ENCODE results near the gene UBP1.

Gene UBP1

DNA sequence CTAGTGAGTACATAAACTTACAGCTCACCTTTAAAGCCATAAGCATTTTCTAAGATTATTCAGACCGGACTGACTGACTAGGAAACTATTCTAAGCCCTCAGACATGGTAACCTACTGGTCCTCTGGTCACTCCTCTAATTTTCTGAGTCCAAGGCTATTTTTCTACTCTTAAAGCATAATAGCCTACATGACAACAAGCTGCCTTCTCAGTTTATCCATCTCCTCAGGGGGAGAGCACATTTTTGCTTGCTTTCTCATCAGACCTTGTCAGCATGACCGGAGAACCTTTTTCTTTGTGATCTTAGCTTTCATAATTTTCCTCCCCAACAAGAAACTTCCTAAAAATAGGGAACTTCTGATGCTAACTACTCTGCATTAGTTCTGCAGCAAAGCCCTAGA is 38.4 kb downstream of the UBP1 start:
- H3K27me3 ChIP-seq (ENCODE audit: control insufficient read depth, insufficient read depth, low read length): no peaks in the 10 kb centered on the region
- peaks cover 8% of the 10 kb centered on the region for H3K36me3 ChIP-seq (ENCODE audit: control insufficient read depth, insufficient read depth, low read length)
- no peaks in the 10 kb centered on the region for H3K4me1 ChIP-seq (ENCODE audit: control insufficient read depth, insufficient read depth, low read length)
- no peak overlapping the region for H3K4me3 ChIP-seq (ENCODE audit: low read length)
- H3K9ac ChIP-seq (ENCODE audit: low read length): no peak overlapping the region
- H3K9me3 ChIP-seq (ENCODE audit: control insufficient read depth, low read length): no peaks in the 10 kb centered on the region

DNA sequence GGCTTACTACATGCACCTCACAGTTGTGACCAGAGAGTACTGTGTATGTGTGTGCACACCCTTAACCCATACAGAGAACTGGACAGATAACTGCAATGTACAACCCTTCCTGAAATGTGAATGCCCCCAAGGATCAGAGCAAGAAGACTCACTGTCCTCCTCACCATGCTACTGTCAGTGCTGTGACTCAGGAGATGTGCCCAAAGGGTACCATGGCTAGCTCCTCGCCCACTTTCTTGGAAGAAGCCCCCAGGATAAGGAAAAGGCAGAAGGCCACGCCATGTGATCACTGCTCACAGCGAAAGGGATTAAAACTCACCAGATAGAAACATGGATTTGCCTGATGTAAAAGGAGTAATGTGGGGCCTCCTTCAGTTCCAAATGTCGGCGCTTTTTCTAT is 41.8 kb downstream of the UBP1 start:
- H3K4me3 ChIP-seq (ENCODE audit: low read length): no peak overlapping the region
- H3K36me3 ChIP-seq (ENCODE audit: control insufficient read depth, insufficient read depth, low read length): peaks cover 8% of the 10 kb centered on the region
- no peak overlapping the region for H3K9ac ChIP-seq (ENCODE audit: low read length)
- no peaks in the 10 kb centered on the region for H3K9me3 ChIP-seq (ENCODE audit: control insufficient read depth, low read length)
- no peaks in the 10 kb centered on the region for H3K4me1 ChIP-seq (ENCODE audit: control insufficient read depth, insufficient read depth, low read length)
- no peaks in the 10 kb centered on the region for H3K27me3 ChIP-seq (ENCODE audit: control insufficient read depth, insufficient read depth, low read length)

DNA sequence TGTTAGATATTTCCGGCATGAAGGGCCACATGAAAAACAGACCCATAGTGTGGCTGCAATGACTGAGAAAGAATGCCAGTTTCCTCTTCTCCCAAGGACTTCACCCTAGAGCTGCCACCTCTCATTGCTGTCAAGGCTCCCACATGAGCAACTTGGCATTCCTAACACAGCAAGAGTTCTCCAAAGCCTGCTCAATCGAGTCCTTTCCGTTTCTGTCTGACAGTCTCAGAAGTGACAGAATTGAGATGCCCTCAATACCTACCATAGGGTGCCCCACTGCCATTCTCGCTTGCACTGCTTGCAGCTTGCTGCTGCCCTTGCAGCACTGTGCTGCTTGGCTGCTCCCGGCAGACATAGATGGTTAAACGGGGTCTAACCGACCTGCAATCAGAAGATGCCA is 44.3 kb downstream of the UBP1 start:
- Histone ChIP-seq H3K9ac (ENCODE audit: low read length) (no peak overlapping the region), H3K4me1 (ENCODE audit: control insufficient read depth, insufficient read depth, low read length) (no peaks in the 10 kb centered on the region), H3K9me3 (ENCODE audit: control insufficient read depth, low read length) (no peaks in the 10 kb centered on the region), H3K4me3 (ENCODE audit: low read length) (no peak overlapping the region), H3K27me3 (ENCODE audit: control insufficient read depth, insufficient read depth, low read length) (no peaks in the 10 kb centered on the region), H3K36me3 (ENCODE audit: control insufficient read depth, insufficient read depth, low read length) (peaks cover 8% of the 10 kb centered on the region)

DNA sequence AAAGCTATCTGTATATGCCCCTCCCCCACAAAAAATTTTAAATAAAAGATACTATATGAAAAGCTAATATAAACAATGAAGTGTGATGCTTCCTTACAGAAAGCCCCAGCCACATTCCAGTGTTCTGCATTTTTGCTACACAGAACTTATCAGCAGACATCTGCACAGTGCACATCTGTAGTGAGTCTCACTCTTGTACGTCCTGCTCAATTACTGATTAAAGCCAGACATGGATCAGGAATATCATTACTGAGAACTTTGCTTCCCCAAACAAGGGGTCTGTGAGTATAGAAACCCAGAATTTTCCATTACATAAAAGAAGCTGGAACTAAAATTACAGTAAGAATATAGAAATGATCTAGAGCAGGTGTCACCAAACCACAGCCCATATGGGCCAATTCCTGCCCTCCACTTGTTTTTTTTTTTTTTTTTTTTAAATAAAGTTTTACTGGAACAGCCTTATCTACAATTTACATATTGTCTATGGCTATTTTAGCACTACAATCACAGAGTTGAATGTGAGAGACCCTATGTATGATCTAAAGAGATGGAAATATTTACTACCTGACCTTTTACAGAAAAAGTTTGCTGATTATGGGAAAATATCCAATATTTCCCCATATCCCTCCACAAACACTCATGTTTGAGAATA is 45.7 kb downstream of the UBP1 start:
- H3K9me3 ChIP-seq (ENCODE audit: control insufficient read depth, low read length): no peaks in the 10 kb centered on the region
- peaks cover 8% of the 10 kb centered on the region for H3K36me3 ChIP-seq (ENCODE audit: control insufficient read depth, insufficient read depth, low read length)
- no peak overlapping the region for H3K9ac ChIP-seq (ENCODE audit: low read length)
- no peaks in the 10 kb centered on the region for H3K27me3 ChIP-seq (ENCODE audit: control insufficient read depth, insufficient read depth, low read length)
- H3K4me1 ChIP-seq (ENCODE audit: control insufficient read depth, insufficient read depth, low read length): no peaks in the 10 kb centered on the region
- H3K4me3 ChIP-seq (ENCODE audit: low read length): no peak overlapping the region

DNA sequence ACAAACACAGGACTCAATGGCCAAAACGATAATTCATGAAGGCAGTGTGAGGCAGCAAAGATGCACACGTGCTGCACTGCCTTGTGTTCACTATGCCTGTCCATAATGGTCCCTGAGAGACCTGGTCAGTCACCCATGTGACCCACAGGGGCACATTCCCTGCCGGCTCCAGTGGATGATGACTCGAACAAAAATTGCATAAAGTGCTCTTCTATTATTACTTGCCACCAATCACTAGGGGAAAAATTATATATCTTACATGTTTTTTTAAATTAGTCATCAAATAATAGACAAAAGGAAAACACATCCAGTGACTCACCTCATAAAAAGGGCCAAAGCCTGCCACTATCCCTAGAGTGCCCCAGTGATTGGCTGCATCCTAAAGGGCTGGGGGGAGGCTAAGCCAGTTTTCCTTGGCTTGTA is 47.5 kb downstream of the UBP1 start:
- H3K9ac ChIP-seq (ENCODE audit: low read length): no peak overlapping the region
- H3K27me3 ChIP-seq (ENCODE audit: control insufficient read depth, insufficient read depth, low read length): no peaks in the 10 kb centered on the region
- no peaks in the 10 kb centered on the region for H3K9me3 ChIP-seq (ENCODE audit: control insufficient read depth, low read length)
- no peak overlapping the region for H3K4me3 ChIP-seq (ENCODE audit: low read length)
- peaks cover 4% of the 10 kb centered on the region for H3K36me3 ChIP-seq (ENCODE audit: control insufficient read depth, insufficient read depth, low read length)
- H3K4me1 ChIP-seq (ENCODE audit: control insufficient read depth, insufficient read depth, low read length): no peaks in the 10 kb centered on the region

DNA sequence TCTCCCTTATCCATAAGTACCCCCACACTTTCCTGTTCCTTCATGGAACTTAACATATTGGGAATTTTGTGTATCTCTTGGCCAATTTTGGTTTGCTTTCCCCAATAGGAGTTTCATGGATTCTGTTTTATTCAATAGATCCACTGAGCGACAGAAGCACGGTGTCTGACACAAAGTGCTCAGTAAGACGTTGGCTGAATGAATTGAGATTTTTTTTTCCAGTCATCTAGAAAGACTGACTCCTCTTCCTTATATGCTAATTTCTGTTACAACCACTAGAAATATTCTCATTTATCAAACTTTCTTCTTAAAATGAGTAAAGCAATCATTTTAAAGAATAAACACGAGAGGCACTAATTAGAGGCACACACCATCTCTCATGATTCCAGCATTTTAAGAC is 48.1 kb downstream of the UBP1 start:
- Histone ChIP-seq H3K9me3 (ENCODE audit: control insufficient read depth, low read length) (no peaks in the 10 kb centered on the region), H3K27me3 (ENCODE audit: control insufficient read depth, insufficient read depth, low read length) (no peaks in the 10 kb centered on the region), H3K9ac (ENCODE audit: low read length) (no peak overlapping the region), H3K36me3 (ENCODE audit: control insufficient read depth, insufficient read depth, low read length) (peaks cover 4% of the 10 kb centered on the region), H3K4me3 (ENCODE audit: low read length) (no peak overlapping the region), H3K4me1 (ENCODE audit: control insufficient read depth, insufficient read depth, low read length) (no peaks in the 10 kb centered on the region)

DNA sequence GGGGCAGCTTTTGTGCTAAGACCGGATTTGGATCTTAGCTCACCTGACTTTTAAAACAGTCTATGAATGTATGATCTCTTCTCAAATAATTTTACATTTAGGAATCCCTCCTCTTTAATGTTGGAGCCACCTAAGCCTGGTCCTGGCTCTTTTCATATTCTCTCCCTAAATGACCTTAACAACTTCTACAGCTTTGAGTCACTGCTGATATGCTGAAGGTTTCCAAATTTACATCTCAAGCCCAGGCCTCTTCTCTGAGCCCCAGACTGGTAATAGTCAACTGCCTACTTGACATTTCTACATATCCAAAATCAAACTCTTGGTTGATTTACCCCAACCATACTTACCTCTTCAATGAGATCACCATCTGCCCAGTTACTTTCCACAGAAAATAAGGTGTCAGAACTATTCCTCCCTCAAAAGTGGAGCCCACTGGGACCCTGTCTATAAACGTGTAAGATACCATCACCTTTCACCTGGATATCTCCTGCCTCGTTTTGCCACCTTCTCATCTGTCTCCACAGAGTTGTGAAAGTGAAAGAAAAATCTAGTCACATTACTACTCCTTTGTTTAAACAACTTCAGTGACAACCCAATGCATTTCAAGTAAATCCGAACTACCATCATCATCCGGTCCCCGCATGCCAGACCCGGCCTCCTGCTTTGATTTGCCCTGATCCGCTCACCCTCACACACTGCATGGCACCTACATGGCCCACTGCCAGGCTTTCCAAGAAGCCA is 48.8 kb downstream of the UBP1 start:
- Histone ChIP-seq H3K9ac (ENCODE audit: low read length) (no peak overlapping the region), H3K4me3 (ENCODE audit: low read length) (no peak overlapping the region), H3K36me3 (ENCODE audit: control insufficient read depth, insufficient read depth, low read length) (peaks cover 4% of the 10 kb centered on the region), H3K4me1 (ENCODE audit: control insufficient read depth, insufficient read depth, low read length) (no peaks in the 10 kb centered on the region), H3K9me3 (ENCODE audit: control insufficient read depth, low read length) (no peaks in the 10 kb centered on the region), H3K27me3 (ENCODE audit: control insufficient read depth, insufficient read depth, low read length) (no peaks in the 10 kb centered on the region)

DNA sequence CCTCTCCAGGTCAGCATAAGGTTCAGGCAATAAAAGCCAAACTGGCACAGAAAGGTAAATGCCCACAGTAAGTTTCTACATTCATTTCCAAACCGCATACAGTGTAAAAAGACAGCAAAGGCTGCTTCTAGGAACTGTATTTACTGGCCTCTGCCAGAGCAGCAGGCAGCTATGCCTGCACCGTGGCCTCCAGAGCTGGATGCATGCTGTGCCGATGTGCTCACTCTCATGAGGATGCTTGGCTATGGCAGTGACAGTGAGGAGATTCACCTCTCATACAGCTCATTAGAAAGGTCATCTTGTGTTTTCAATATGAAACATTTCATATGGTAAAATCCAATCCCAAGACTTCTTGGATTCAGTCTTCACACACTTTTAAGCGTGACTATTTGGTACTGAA is 50.3 kb downstream of the UBP1 start:
- H3K4me1 ChIP-seq (ENCODE audit: control insufficient read depth, insufficient read depth, low read length): no peaks in the 10 kb centered on the region
- H3K9ac ChIP-seq (ENCODE audit: low read length): no peak overlapping the region
- H3K36me3 ChIP-seq (ENCODE audit: control insufficient read depth, insufficient read depth, low read length): no peaks in the 10 kb centered on the region
- H3K4me3 ChIP-seq (ENCODE audit: low read length): no peak overlapping the region
- H3K27me3 ChIP-seq (ENCODE audit: control insufficient read depth, insufficient read depth, low read length): no peaks in the 10 kb centered on the region
- H3K9me3 ChIP-seq (ENCODE audit: control insufficient read depth, low read length): no peaks in the 10 kb centered on the region

DNA sequence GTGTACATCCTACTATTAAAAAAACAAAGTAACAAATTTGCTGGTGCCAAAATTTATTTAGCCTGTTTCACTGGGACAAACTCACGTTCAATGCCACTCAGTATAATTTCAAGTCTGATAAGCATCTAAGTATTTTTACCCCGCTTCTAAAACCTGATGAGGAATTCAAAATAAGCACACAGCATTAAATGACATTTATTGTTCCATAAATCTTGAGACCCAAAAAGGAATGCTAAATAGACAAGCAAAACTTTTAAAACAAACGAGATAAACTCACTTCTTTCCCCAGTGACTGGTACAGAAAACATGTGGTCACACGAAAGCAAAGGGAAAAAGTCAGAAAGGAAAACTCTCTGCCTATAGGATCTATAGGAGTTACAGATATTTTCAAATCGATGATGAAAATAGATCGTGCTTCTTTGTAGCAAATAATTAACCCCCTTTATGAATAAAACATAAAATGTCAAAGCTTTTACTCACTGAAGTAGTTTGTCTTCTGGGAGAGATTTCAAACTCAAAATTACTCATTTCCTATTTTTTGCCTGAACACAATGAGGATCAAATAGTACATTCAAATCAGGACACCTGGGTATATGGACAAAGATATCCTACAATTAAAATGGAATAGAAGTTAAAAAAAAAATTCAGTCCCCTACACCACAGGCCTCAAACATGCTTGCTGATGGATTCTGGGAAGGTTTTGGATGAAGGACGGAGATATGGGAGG is 51.7 kb downstream of the UBP1 start:
- Histone ChIP-seq H3K4me1 (ENCODE audit: control insufficient read depth, insufficient read depth, low read length) (no peaks in the 10 kb centered on the region), H3K36me3 (ENCODE audit: control insufficient read depth, insufficient read depth, low read length) (no peaks in the 10 kb centered on the region), H3K9me3 (ENCODE audit: control insufficient read depth, low read length) (no peaks in the 10 kb centered on the region), H3K4me3 (ENCODE audit: low read length) (no peak overlapping the region), H3K27me3 (ENCODE audit: control insufficient read depth, insufficient read depth, low read length) (no peaks in the 10 kb centered on the region), H3K9ac (ENCODE audit: low read length) (no peak overlapping the region)

DNA sequence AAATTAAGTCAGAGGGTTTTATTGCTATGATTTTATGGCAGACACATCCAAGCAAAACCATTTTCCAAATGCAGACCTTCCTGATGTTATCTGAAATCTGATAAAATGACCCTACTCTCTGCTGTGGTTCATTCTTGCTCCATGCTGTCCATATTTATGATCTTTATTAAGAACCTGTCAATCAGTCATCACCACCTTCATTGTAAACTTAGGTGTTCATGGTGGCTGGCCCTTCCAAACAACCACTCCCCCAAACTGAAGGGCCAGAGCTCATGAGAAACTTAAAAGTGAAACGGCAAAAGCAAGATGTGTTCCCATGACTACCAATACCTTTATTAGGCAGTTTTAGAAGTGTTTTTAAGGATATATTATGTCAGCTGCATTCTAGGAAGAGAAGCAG is 53.6 kb downstream of the UBP1 start:
- Histone ChIP-seq H3K9me3 (ENCODE audit: control insufficient read depth, low read length) (no peaks in the 10 kb centered on the region), H3K27me3 (ENCODE audit: control insufficient read depth, insufficient read depth, low read length) (no peaks in the 10 kb centered on the region), H3K9ac (ENCODE audit: low read length) (no peak overlapping the region), H3K36me3 (ENCODE audit: control insufficient read depth, insufficient read depth, low read length) (no peaks in the 10 kb centered on the region), H3K4me3 (ENCODE audit: low read length) (no peak overlapping the region), H3K4me1 (ENCODE audit: control insufficient read depth, insufficient read depth, low read length) (no peaks in the 10 kb centered on the region)

DNA sequence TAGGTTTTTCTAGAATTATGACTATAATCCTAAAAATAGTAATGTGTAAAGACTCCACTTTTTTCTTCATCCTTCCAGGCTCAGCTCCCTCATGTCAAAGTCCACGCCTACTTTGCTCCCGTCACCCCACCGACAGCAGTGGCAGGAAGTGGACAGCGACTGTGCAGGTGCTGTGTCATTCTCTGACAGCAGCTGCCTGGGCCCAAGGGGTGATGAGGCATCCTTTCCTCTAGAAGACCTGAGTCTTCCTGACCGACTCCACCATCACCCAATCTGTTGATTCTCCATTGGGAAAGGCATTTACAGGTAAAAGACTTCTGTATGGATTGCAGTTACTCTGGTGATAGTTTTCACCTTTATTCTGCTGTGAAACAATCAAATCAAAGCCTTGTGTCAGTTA is 54.8 kb downstream of the UBP1 start:
- H3K27me3 ChIP-seq (ENCODE audit: control insufficient read depth, insufficient read depth, low read length): no peaks in the 10 kb centered on the region
- no peaks in the 10 kb centered on the region for H3K9me3 ChIP-seq (ENCODE audit: control insufficient read depth, low read length)
- no peak overlapping the region for H3K4me3 ChIP-seq (ENCODE audit: low read length)
- H3K9ac ChIP-seq (ENCODE audit: low read length): no peak overlapping the region
- no peaks in the 10 kb centered on the region for H3K36me3 ChIP-seq (ENCODE audit: control insufficient read depth, insufficient read depth, low read length)
- no peaks in the 10 kb centered on the region for H3K4me1 ChIP-seq (ENCODE audit: control insufficient read depth, insufficient read depth, low read length)

DNA sequence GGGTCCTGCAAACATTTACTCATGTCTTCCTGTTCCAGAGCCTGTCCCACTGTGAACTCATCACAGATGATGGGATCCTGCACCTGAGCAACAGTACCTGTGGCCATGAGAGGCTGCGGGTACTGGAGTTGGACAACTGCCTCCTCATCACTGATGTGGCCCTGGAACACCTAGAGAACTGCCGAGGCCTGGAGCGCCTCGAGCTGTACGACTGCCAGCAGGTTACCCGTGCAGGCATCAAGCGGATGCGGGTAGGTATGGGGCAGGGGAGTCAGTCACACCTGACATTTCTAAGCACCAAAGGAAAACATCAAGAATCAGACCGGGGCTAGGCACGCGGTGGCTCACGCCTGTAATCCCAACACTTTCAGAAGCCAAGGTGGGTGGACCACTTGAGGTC is 56.3 kb downstream of the UBP1 start:
- H3K4me1 ChIP-seq (ENCODE audit: control insufficient read depth, insufficient read depth, low read length): no peaks in the 10 kb centered on the region
- no peaks in the 10 kb centered on the region for H3K36me3 ChIP-seq (ENCODE audit: control insufficient read depth, insufficient read depth, low read length)
- H3K4me3 ChIP-seq (ENCODE audit: low read length): no peak overlapping the region
- no peaks in the 10 kb centered on the region for H3K9me3 ChIP-seq (ENCODE audit: control insufficient read depth, low read length)
- H3K9ac ChIP-seq (ENCODE audit: low read length): no peak overlapping the region
- no peaks in the 10 kb centered on the region for H3K27me3 ChIP-seq (ENCODE audit: control insufficient read depth, insufficient read depth, low read length)

All from mucosa of stomach (tissue), 1 donor.